K562 (cell line): ENCODE measurements around the gene ING1. TPM values are rescaled to one million over a fixed set of nuclear protein-coding genes. Genes with fewer than 3 reads are reported as not detected.

Experiments
- CBX5 ChIP-seq: IDR thresholded peaks from 2 replicates; pipeline ENCODE4 v1.6.1; 2014; ENCODE audit warnings: low read depth, borderline replicate concordance
- EP400 ChIP-seq: fragments of 450-650 bp; IDR thresholded peaks from 2 replicates; pipeline ENCODE4 v1.6.1; 2017; ENCODE audit warnings: antibody characterized with exemption, mild to moderate bottlenecking, moderate library complexity
- KLF6 ChIP-seq: fragments of 250-450 bp; sonication (Bioruptor Pico); IDR thresholded peaks from 2 replicates; pipeline ENCODE4 v1.4.0; 2020; ENCODE audit warnings: mild to moderate bottlenecking, moderate library complexity, borderline replicate concordance
- TAF9B ChIP-seq: fragments of 450-650 bp; IDR thresholded peaks from 2 replicates; pipeline ENCODE4 v1.6.1; 2018; ENCODE audit warnings: mild to moderate bottlenecking; ENCODE audit not compliant: partially characterized antibody
- ZNF124 ChIP-seq: sonication (generic); formaldehyde crosslinking; IDR thresholded peaks from 2 replicates; pipeline ENCODE4 v1.8.1; 2022; ENCODE audit warnings: missing genetic modification reagents
- ZNF318 ChIP-seq, 2 experiments: fragments of 450-650 bp; IDR thresholded peaks; 2 replicates each; pipeline ENCODE4 v1.6.1; 2016; ENCODE audit warnings: mild to moderate bottlenecking in 2 of 2, borderline replicate concordance in 1 of 2, low read depth in 1 of 2, moderate library complexity in 1 of 2
- polyA plus RNA-seq, 8 experiments: library from polyadenylated mRNA; depleted of rRNA in 4 of 8; stranded (reverse) in 5 of 8; unstranded in 3 of 8; fragments of >200 nt; fragmentation: Nextera tagmentation in 2 of 8; fragmentation: Illumina TruSeq in 1 of 8; extraction: Ambion mirVana in 2 of 8; extraction: Trizol in 1 of 8; gene quantifications; 2 replicates each; pipeline versions ENCODE4 v1.2.1 to v1.2.3, GENCODE V29; 2011 to 2014; ENCODE audit warnings: inconsistent platforms in 1 of 8, missing spikeins in 1 of 8
- total RNA-seq, 7 experiments: library from RNA; depleted of rRNA in 6 of 7; stranded (reverse); fragments of >200 nt in 6 of 7; fragmentation: Illumina TruSeq in 2 of 7; extraction: Trizol in 2 of 7; gene quantifications; 2 replicates each; pipeline versions ENCODE4 v1.2.1 to v1.2.3, GENCODE V29; 2011 to 2021; ENCODE audit warnings: low replicate concordance in 1 of 7
- TF ChIP-seq, protein P1 (sequence below): sonication (generic); IDR thresholded peaks from 2 replicates; pipeline ENCODE4 v1.6.1; 2016

Gene ING1
- total and polyA plus RNA-seq, 9 of the 15 experiments (the other 6 are each of a cell fraction or from before 2014, with no cell fraction given) = 1.0 to 20.1 (median 8.2) TPM

DNA sequence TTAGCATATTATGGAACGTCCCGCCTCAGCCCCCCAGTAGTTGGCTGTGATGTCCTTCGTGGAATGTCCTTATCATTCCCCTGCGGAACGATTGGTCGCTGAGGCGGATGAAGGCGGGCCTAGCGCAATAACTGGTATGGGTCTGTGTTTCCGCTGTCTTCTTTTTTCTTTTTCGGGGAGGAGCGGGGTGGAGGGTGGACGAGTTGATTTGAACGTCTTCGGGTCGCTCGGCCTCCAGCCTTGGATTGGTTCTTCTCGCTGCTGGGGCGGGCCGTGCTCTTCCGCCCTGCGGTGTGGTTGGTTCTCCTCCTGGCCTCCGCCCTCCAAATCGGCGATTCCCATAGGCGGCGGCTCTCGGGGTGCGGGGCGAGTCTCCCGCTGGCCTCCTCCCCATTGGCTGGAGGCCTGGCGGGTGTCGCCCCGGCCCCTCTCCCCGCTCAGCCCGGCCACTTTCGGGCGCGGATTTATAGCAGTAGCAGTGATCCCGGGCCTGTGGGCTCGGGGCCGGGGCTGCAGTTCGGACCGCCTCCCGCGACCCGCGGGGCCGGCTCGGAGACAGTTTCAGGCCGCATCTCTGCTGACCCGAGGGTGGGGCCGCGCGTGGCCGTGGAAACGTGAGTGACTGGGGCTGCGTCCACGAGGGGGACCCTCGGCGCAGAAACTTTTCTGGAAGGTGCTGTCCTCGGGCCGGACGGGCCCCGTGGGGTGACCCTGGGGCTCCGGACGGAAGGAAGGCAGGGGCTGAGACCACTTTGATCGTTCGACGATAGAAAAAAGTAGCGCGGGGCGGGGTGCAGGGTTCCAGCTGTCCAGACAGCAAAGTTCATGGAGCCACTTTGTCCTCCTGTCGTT is 2.1 kb downstream of the ING1 start (continued):
- TF ChIP-seq KLF6 (CRISPR knock-in tag) (no peak), CBX5 (no peak), ZNF318 (IDR thresholded peaks at IDR 0.05; ENCODE audit: borderline replicate concordance in 1 of 2, low read depth in 1 of 2) (no peak), EP400 (no peak; the same call in 1 of the 2 replicates), ZNF124 (CRISPR knock-in tag) (no peak), TAF9B (no peak)
- TF ChIP-seq, protein P1, sequence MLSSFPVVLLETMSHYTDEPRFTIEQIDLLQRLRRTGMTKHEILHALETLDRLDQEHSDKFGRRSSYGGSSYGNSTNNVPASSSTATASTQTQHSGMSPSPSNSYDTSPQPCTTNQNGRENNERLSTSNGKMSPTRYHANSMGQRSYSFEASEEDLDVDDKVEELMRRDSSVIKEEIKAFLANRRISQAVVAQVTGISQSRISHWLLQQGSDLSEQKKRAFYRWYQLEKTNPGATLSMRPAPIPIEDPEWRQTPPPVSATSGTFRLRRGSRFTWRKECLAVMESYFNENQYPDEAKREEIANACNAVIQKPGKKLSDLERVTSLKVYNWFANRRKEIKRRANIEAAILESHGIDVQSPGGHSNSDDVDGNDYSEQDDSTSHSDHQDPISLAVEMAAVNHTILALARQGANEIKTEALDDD = no peak
